Bronchial epithelial cell (primary cell): ENCODE data around the gene MOGAT2. TPM values are rescaled to one million over a fixed set of nuclear protein-coding genes. Genes with fewer than 3 reads are reported as not detected.
"Not testable (repeated sequence)": the region's sequence is repeated elsewhere in the genome, so short reads cannot be mapped to it uniquely, and the experiment has no call there.

ENCODE experiments used
- DNase-seq: peaks from one replicate; pipeline ENCODE4 v3.0.0-alpha.2; 2010; ENCODE audit warnings: low read depth
- FAIRE-seq: peaks from 2 replicates; lab custom pipeline; 2011; peaks lifted over from hg19 to GRCh38; lab: Jason Lieb, UNC
- H3K27me3 ChIP-seq: 2 replicates; pipeline ENCODE4 v1.5.1; 2011; ENCODE audit warnings: low read length; ENCODE audit not compliant: control insufficient read depth, insufficient read depth
- H3K36me3 ChIP-seq: 2 replicates; pipeline ENCODE4 v1.5.1; 2011; ENCODE audit warnings: low read length; ENCODE audit not compliant: control insufficient read depth, insufficient read depth
- H3K4me3 ChIP-seq: 2 replicates; pipeline ENCODE4 v1.5.1; 2011; ENCODE audit warnings: mild to moderate bottlenecking, low read depth, low read length, control low read depth
- total RNA-seq: library from RNA; depleted of rRNA; stranded (reverse); fragments of >200 nt; gene quantifications from 2 replicates; pipeline ENCODE4 v1.2.1, GENCODE V29; 2014
- TF ChIP-seq, protein P1 (sequence below): IDR thresholded peaks from 2 replicates; pipeline ENCODE4 v1.5.1; 2011; ENCODE audit warnings: mild to moderate bottlenecking, moderate library complexity, low read length, control low read depth, inconsistent platforms; ENCODE audit not compliant: insufficient read depth, severe bottlenecking

The MOGAT2 gene
- total RNA-seq, 1 donor from 2014 or later, result not detected

GRCh38 chr11:75743711-75744563 lies 26.3 kb downstream of the MOGAT2 start:
- DNase-seq (peak; percentile 57), FAIRE-seq (peak; percentile 84)
- TF ChIP-seq, protein P1, sequence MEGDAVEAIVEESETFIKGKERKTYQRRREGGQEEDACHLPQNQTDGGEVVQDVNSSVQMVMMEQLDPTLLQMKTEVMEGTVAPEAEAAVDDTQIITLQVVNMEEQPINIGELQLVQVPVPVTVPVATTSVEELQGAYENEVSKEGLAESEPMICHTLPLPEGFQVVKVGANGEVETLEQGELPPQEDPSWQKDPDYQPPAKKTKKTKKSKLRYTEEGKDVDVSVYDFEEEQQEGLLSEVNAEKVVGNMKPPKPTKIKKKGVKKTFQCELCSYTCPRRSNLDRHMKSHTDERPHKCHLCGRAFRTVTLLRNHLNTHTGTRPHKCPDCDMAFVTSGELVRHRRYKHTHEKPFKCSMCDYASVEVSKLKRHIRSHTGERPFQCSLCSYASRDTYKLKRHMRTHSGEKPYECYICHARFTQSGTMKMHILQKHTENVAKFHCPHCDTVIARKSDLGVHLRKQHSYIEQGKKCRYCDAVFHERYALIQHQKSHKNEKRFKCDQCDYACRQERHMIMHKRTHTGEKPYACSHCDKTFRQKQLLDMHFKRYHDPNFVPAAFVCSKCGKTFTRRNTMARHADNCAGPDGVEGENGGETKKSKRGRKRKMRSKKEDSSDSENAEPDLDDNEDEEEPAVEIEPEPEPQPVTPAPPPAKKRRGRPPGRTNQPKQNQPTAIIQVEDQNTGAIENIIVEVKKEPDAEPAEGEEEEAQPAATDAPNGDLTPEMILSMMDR, result no peak
- Histone ChIP-seq H3K36me3 (no peaks in the 10 kb centered on the region), H3K4me3 (no peak overlapping the region), H3K27me3 (no peaks in the 10 kb centered on the region)

- H3K4me3 ChIP-seq, result no peak overlapping the region
- H3K27me3 ChIP-seq, result no peaks in the 10 kb centered on the region
- DNase-seq (no peak), FAIRE-seq (no peak)
- no peaks in the 10 kb centered on the region for H3K36me3 ChIP-seq
- TF ChIP-seq, protein P1, result no peak
Measured at GRCh38 chr11:75745807-75746206, 28.2 kb downstream of the MOGAT2 start.

- H3K36me3 ChIP-seq, DNase-seq, H3K4me3 ChIP-seq, H3K27me3 ChIP-seq, FAIRE-seq: not testable (repeated sequence)
Measured at GRCh38 chr11:75748729-75749273, 31.2 kb downstream of the MOGAT2 start.

- DNase-seq, FAIRE-seq, H3K36me3 ChIP-seq, H3K27me3 ChIP-seq, H3K4me3 ChIP-seq: not testable (repeated sequence)
Measured at GRCh38 chr11:75754933-75755332, 37.3 kb downstream of the MOGAT2 start.

- Histone ChIP-seq H3K36me3 (no peaks in the 10 kb centered on the region), H3K27me3 (no peaks in the 10 kb centered on the region), H3K4me3 (no peak overlapping the region)
- no peak for DNase-seq
- TF ChIP-seq, protein P1, result no peak
- no peak for FAIRE-seq
Measured at GRCh38 chr11:75757651-75758050, 40.0 kb downstream of the MOGAT2 start.

- Histone ChIP-seq H3K4me3 (no peak overlapping the region), H3K36me3 (no peaks in the 10 kb centered on the region), H3K27me3 (no peaks in the 10 kb centered on the region)
- FAIRE-seq (no peak), DNase-seq (no peak)
- TF ChIP-seq, protein P1, result no peak
Measured at GRCh38 chr11:75759832-75760231, 42.2 kb downstream of the MOGAT2 start.
